ENCODE results near the gene LMF1. TPM values are rescaled to one million over a fixed set of nuclear protein-coding genes. Genes with fewer than 3 reads are reported as not detected.

The LMF1 gene
- total and polyA plus RNA-seq, 2 experiments from 2014 or later = 18.8 to 41.6 TPM

GRCh38 chr16:935684-936083, 35.1 kb downstream of the LMF1 start:
- Histone ChIP-seq H3K27ac (no peak overlapping the region), H3K36me3 (peaks cover 3% of the 10 kb centered on the region), H3K9me3 (ENCODE audit: low read depth) (no peaks in the 10 kb centered on the region), H3K4me1 (ENCODE audit: low read depth) (no peaks in the 10 kb centered on the region), H3K27me3 (no peaks in the 10 kb centered on the region), H3K4me3 (no peak overlapping the region)
- TF ChIP-seq, protein P1, sequence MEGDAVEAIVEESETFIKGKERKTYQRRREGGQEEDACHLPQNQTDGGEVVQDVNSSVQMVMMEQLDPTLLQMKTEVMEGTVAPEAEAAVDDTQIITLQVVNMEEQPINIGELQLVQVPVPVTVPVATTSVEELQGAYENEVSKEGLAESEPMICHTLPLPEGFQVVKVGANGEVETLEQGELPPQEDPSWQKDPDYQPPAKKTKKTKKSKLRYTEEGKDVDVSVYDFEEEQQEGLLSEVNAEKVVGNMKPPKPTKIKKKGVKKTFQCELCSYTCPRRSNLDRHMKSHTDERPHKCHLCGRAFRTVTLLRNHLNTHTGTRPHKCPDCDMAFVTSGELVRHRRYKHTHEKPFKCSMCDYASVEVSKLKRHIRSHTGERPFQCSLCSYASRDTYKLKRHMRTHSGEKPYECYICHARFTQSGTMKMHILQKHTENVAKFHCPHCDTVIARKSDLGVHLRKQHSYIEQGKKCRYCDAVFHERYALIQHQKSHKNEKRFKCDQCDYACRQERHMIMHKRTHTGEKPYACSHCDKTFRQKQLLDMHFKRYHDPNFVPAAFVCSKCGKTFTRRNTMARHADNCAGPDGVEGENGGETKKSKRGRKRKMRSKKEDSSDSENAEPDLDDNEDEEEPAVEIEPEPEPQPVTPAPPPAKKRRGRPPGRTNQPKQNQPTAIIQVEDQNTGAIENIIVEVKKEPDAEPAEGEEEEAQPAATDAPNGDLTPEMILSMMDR (IDR thresholded peaks at IDR 0.05; ENCODE audit: low read depth, low read length) = no peak
- no peak for DNase-seq (ENCODE audit: low read depth in 1 of 2, low spot score in 1 of 2)

- Histone ChIP-seq H3K4me1 (ENCODE audit: low read depth) (no peaks in the 10 kb centered on the region), H3K36me3 (peaks cover 3% of the 10 kb centered on the region), H3K27ac (no peak overlapping the region), H3K27me3 (no peaks in the 10 kb centered on the region), H3K4me3 (no peak overlapping the region), H3K9me3 (ENCODE audit: low read depth) (no peaks in the 10 kb centered on the region)
- no peak for DNase-seq (ENCODE audit: low read depth in 1 of 2, low spot score in 1 of 2)
- TF ChIP-seq, protein P1 (IDR thresholded peaks at IDR 0.05; ENCODE audit: low read depth, low read length) = no peak
Observed at GRCh38 chr16:934178-934577, 36.6 kb downstream of the LMF1 start.

DNA sequence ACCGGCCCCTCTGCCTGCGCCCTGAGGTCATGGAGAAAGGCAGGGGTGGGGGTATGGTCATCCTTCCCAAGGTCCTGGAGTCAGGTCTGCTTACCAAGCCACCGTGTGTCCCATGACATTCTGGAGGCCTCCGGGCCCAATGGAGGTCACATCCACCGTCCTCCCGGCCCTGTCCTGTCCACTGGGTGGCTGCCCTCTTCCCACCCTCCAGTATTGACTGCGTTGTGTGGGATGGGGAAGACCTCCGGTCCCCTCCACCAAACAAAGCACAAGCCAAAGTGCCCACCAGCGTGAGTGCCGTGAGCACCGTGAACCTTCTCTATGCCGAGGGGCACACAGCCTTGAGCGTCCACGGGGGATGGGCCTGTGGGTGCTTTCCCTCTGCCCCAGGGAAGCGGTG, 37.2 kb downstream of the LMF1 start:
- DNase-seq (ENCODE audit: low read depth in 1 of 2, low spot score in 1 of 2) = no peak
- no peak overlapping the region for H3K27ac ChIP-seq
- no peaks in the 10 kb centered on the region for H3K9me3 ChIP-seq (ENCODE audit: low read depth)

DNA sequence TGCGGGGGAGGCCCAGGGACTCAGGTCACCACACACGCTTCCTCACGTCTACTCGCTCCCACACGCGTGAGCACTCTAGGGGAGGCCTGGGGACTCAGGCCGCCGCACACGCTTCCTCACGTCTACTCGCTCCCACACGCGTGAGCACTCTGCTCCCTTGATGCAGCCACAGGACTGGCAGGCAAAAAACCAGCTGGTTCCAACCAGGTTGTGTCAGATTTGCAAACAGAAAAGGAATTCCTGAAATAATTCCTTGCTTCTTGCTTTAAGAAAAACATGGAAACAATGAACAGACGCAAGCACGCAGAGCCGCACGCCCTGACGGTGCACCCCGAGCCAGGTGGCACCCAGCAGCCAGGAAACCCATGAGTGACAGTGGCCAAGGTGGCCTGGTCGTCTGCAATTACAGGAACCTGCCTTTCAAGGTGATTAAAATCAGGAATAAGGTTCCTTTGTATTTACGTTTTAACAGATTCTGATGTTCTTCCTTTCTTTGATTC, 37.9 kb downstream of the LMF1 start:
- peaks cover 3% of the 10 kb centered on the region for H3K36me3 ChIP-seq
- DNase-seq (ENCODE audit: low read depth in 1 of 2, low spot score in 1 of 2) = no peak
- H3K4me1 ChIP-seq (ENCODE audit: low read depth) = no peaks in the 10 kb centered on the region
- no peaks in the 10 kb centered on the region for H3K9me3 ChIP-seq (ENCODE audit: low read depth)
- TF ChIP-seq, protein P1 (IDR thresholded peaks at IDR 0.05; ENCODE audit: low read depth, low read length) = no peak
- H3K4me3 ChIP-seq = no peak overlapping the region
- H3K27ac ChIP-seq = no peak overlapping the region
- H3K27me3 ChIP-seq = no peaks in the 10 kb centered on the region

More for the DNA sequence above, 37.2 kb downstream of the LMF1 start:
- Histone ChIP-seq H3K27me3 (no peaks in the 10 kb centered on the region), H3K36me3 (peaks cover 3% of the 10 kb centered on the region), H3K4me1 (ENCODE audit: low read depth) (no peaks in the 10 kb centered on the region), H3K4me3 (no peak overlapping the region)
- TF ChIP-seq, protein P1 (IDR thresholded peaks at IDR 0.05; ENCODE audit: low read depth, low read length) = no peak

- TF ChIP-seq, protein P1 (IDR thresholded peaks at IDR 0.05; ENCODE audit: low read depth, low read length) = no peak
- Histone ChIP-seq H3K4me1 (ENCODE audit: low read depth) (no peaks in the 10 kb centered on the region), H3K4me3 (no peak overlapping the region), H3K27me3 (no peaks in the 10 kb centered on the region), H3K36me3 (peaks cover 3% of the 10 kb centered on the region), H3K9me3 (ENCODE audit: low read depth) (no peaks in the 10 kb centered on the region), H3K27ac (no peak overlapping the region)
- no peak for DNase-seq (ENCODE audit: low read depth in 1 of 2, low spot score in 1 of 2)
Observed at GRCh38 chr16:931626-932500, 38.9 kb downstream of the LMF1 start.
